22Rv1 (cell line): ENCODE results near the gene IFNG.

Experiments used
- ZFX ChIP-seq: fragments of 450-650 bp; IDR thresholded peaks from 2 replicates; pipeline ENCODE4 v1.6.1; 2017; ENCODE audit warnings: antibody characterized with exemption, borderline replicate concordance
- TF ChIP-seq, protein P1 (sequence below): fragments of 450-650 bp; IDR thresholded peaks from 2 replicates; pipeline ENCODE4 v1.5.1; 2017; ENCODE audit warnings: mild to moderate bottlenecking

DNA sequence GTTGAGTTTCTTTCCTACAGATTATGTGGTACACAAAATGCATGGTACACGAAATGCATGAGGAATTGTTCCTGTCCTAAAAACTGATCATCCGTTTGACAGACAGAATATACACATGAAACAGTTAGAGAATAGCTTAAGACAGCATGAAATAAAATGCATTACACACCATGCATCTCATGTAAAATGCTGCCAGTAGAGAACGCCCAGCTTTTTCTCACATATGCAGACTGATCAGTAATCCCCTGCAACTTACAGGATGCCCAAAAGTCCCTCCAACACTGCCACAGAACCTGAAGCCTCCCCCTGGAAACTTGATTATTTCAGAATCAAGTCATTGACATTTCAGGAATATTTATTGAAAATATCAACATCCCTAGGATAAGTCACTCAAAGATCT is 24.0 kb downstream of the IFNG start:
- TF ChIP-seq, protein P1, sequence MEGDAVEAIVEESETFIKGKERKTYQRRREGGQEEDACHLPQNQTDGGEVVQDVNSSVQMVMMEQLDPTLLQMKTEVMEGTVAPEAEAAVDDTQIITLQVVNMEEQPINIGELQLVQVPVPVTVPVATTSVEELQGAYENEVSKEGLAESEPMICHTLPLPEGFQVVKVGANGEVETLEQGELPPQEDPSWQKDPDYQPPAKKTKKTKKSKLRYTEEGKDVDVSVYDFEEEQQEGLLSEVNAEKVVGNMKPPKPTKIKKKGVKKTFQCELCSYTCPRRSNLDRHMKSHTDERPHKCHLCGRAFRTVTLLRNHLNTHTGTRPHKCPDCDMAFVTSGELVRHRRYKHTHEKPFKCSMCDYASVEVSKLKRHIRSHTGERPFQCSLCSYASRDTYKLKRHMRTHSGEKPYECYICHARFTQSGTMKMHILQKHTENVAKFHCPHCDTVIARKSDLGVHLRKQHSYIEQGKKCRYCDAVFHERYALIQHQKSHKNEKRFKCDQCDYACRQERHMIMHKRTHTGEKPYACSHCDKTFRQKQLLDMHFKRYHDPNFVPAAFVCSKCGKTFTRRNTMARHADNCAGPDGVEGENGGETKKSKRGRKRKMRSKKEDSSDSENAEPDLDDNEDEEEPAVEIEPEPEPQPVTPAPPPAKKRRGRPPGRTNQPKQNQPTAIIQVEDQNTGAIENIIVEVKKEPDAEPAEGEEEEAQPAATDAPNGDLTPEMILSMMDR: no peak
- TF ChIP-seq ZFX: no peak
